Activated CD4-positive, alpha-beta T cell treated with anti-CD3 and anti-CD28 coated beads, Interleukin-2, amount 10 ng/mL, durations not matched to agents 7 days and 5 days (primary cell): ENCODE results near the gene SEPTIN5. TPM values are rescaled to one million over a fixed set of nuclear protein-coding genes. Genes with fewer than 3 reads are reported as not detected.
A peak's percentile ranks its signal among the peaks of the same experiment; 100 is the strongest.

ENCODE experiments used
- CTCF ChIA-PET: fragments of 350-600 bp; sonication (Branson Sonifier 250); formaldehyde crosslinking; loops from one replicate; lab custom pipeline; 2021; ENCODE audit warnings: antibody characterized with exemption; lab: Charles Lee
- POLR2A ChIA-PET: fragments of 350-600 bp; sonication (Branson Sonifier 250); formaldehyde crosslinking; loops from one replicate; lab custom pipeline; 2021; ENCODE audit warnings: antibody characterized with exemption; lab: Charles Lee
- DNase-seq: peaks from one replicate; pipeline ENCODE4 v3.0.0-alpha.2; 2020
- H3K27ac Mint-ChIP-seq: one replicate; pipeline ENCODE4 v1.8.0; 2021; ENCODE audit warnings: mild to moderate bottlenecking, moderate library complexity, mixed read lengths
- H3K27me3 Mint-ChIP-seq: one replicate; pipeline ENCODE4 v1.8.0; 2021; ENCODE audit warnings: mixed read lengths
- H3K36me3 Mint-ChIP-seq: one replicate; pipeline ENCODE4 v1.8.0; 2021; ENCODE audit warnings: low read depth, mixed read lengths
- H3K4me1 Mint-ChIP-seq: one replicate; pipeline ENCODE4 v1.8.0; 2021; ENCODE audit warnings: mixed read lengths
- H3K4me3 Mint-ChIP-seq: one replicate; pipeline ENCODE4 v1.8.0; 2021; ENCODE audit warnings: mild to moderate bottlenecking, moderate library complexity, mixed read lengths
- H3K9me3 Mint-ChIP-seq: one replicate; pipeline ENCODE4 v1.8.0; 2021; ENCODE audit warnings: mixed read lengths
- total RNA-seq, 2 experiments: library from RNA; stranded (reverse); gene quantifications; one replicate each; pipeline ENCODE4 v1.2.3, GENCODE V29; 2021

Gene SEPTIN5
- total RNA-seq, 2 experiments from 2014 or later, result not detected

- POLR2A ChIA-PET, result no interaction called here
- H3K27me3 Mint-ChIP-seq, result no peaks in the 10 kb centered on the region
- H3K9me3 Mint-ChIP-seq, result no peaks in the 10 kb centered on the region
- H3K4me1 Mint-ChIP-seq, result no peaks in the 10 kb centered on the region
- CTCF ChIA-PET, result no interaction called here
- no peaks in the 10 kb centered on the region for H3K36me3 Mint-ChIP-seq
- DNase-seq, result no peak
- no peak overlapping the region for H3K27ac Mint-ChIP-seq
- H3K4me3 Mint-ChIP-seq, result no peak overlapping the region
These were observed 26.3 kb downstream of the SEPTIN5 start for GRCh38 chr22:19740586-19740985.

GRCh38 chr22:19741053-19741452 lies 26.8 kb downstream of the SEPTIN5 start:
- POLR2A ChIA-PET, result no interaction called here
- CTCF ChIA-PET, result no interaction called here
- DNase-seq, result no peak
- Mint-ChIP-seq H3K27ac (no peak overlapping the region), H3K36me3 (no peaks in the 10 kb centered on the region), H3K27me3 (no peaks in the 10 kb centered on the region), H3K9me3 (no peaks in the 10 kb centered on the region), H3K4me3 (no peak overlapping the region), H3K4me1 (no peaks in the 10 kb centered on the region)

GRCh38 chr22:19742160-19743066 lies 28.1 kb downstream of the SEPTIN5 start:
- DNase-seq, result no peak
- POLR2A ChIA-PET, result no interaction called here
- CTCF ChIA-PET, result interaction anchor here (1.0 to 2.0 kb wide), 3 partner anchors 12 to 168 kb away, joined by 3 to 6 read pairs (median 4); partner anchors contain the start of gene GP1BB
- Mint-ChIP-seq H3K4me3 (no peak overlapping the region), H3K9me3 (no peaks in the 10 kb centered on the region), H3K4me1 (no peaks in the 10 kb centered on the region), H3K27me3 (no peaks in the 10 kb centered on the region), H3K27ac (peak overlapping the region; percentile 57), H3K36me3 (no peaks in the 10 kb centered on the region)

GRCh38 chr22:19743081-19743480 lies 28.8 kb downstream of the SEPTIN5 start:
- Mint-ChIP-seq H3K36me3 (no peaks in the 10 kb centered on the region), H3K9me3 (no peaks in the 10 kb centered on the region), H3K27me3 (no peaks in the 10 kb centered on the region), H3K27ac (no peak overlapping the region), H3K4me3 (no peak overlapping the region), H3K4me1 (no peaks in the 10 kb centered on the region)
- CTCF ChIA-PET, result interaction anchor here (1.0 to 2.0 kb wide), 2 partner anchors 13 to 167 kb away, joined by 4 to 6 read pairs; no protein-coding TSS in a partner anchor
- POLR2A ChIA-PET, result no interaction called here
- no peak for DNase-seq

GRCh38 chr22:19743651-19744050 lies 29.3 kb downstream of the SEPTIN5 start:
- Mint-ChIP-seq H3K27me3 (no peaks in the 10 kb centered on the region), H3K4me3 (no peak overlapping the region), H3K9me3 (no peaks in the 10 kb centered on the region), H3K27ac (no peak overlapping the region), H3K4me1 (no peaks in the 10 kb centered on the region), H3K36me3 (no peaks in the 10 kb centered on the region)
- CTCF ChIA-PET, result no interaction called here
- DNase-seq, result no peak
- POLR2A ChIA-PET, result no interaction called here

GRCh38 chr22:19744350-19745006 lies 30.2 kb downstream of the SEPTIN5 start:
- no peak overlapping the region for H3K4me3 Mint-ChIP-seq
- H3K9me3 Mint-ChIP-seq, result no peaks in the 10 kb centered on the region
- POLR2A ChIA-PET, result interaction anchor here (0.5 kb wide), 1 partner anchor 358 kb away, joined by 5 read pairs; no protein-coding TSS in a partner anchor
- no peaks in the 10 kb centered on the region for H3K4me1 Mint-ChIP-seq
- CTCF ChIA-PET, result no interaction called here
- no peak for DNase-seq
- no peaks in the 10 kb centered on the region for H3K27me3 Mint-ChIP-seq
- no peaks in the 10 kb centered on the region for H3K36me3 Mint-ChIP-seq
- H3K27ac Mint-ChIP-seq, result no peak overlapping the region

- DNase-seq, result no peak
- H3K4me1 Mint-ChIP-seq, result no peaks in the 10 kb centered on the region
- no peaks in the 10 kb centered on the region for H3K36me3 Mint-ChIP-seq
- H3K27me3 Mint-ChIP-seq, result no peaks in the 10 kb centered on the region
- CTCF ChIA-PET, result no interaction called here
- H3K4me3 Mint-ChIP-seq, result no peak overlapping the region
- no peak overlapping the region for H3K27ac Mint-ChIP-seq
- POLR2A ChIA-PET, result interaction anchor here (0.6 kb wide), 1 partner anchor 75 kb away, joined by 3 read pairs; no protein-coding TSS in a partner anchor
- no peaks in the 10 kb centered on the region for H3K9me3 Mint-ChIP-seq
These were observed 31.1 kb downstream of the SEPTIN5 start for GRCh38 chr22:19745155-19746101.

GRCh38 chr22:19746726-19747125 lies 32.4 kb downstream of the SEPTIN5 start:
- H3K9me3 Mint-ChIP-seq, result no peaks in the 10 kb centered on the region
- no peak overlapping the region for H3K4me3 Mint-ChIP-seq
- no peaks in the 10 kb centered on the region for H3K36me3 Mint-ChIP-seq
- H3K4me1 Mint-ChIP-seq, result no peaks in the 10 kb centered on the region
- no peaks in the 10 kb centered on the region for H3K27me3 Mint-ChIP-seq
- no peak overlapping the region for H3K27ac Mint-ChIP-seq
- no peak for DNase-seq
- POLR2A ChIA-PET, result no interaction called here
- CTCF ChIA-PET, result no interaction called here

GRCh38 chr22:19747551-19747950 lies 33.2 kb downstream of the SEPTIN5 start:
- no peak overlapping the region for H3K27ac Mint-ChIP-seq
- no peak overlapping the region for H3K4me3 Mint-ChIP-seq
- H3K27me3 Mint-ChIP-seq, result peaks cover under 1% of the 10 kb centered on the region
- ChIA-PET CTCF (no interaction called here), POLR2A (no interaction called here)
- no peaks in the 10 kb centered on the region for H3K9me3 Mint-ChIP-seq
- H3K36me3 Mint-ChIP-seq, result no peaks in the 10 kb centered on the region
- H3K4me1 Mint-ChIP-seq, result no peaks in the 10 kb centered on the region
- DNase-seq, result no peak

GRCh38 chr22:19748139-19748538 lies 33.8 kb downstream of the SEPTIN5 start:
- no peaks in the 10 kb centered on the region for H3K4me1 Mint-ChIP-seq
- no peak overlapping the region for H3K27ac Mint-ChIP-seq
- no peak for DNase-seq
- peaks cover 6% of the 10 kb centered on the region for H3K27me3 Mint-ChIP-seq
- POLR2A ChIA-PET, result no interaction called here
- H3K9me3 Mint-ChIP-seq, result no peaks in the 10 kb centered on the region
- CTCF ChIA-PET, result interaction anchor here (1.7 kb wide), 1 partner anchor 17 kb away, joined by 5 read pairs; no protein-coding TSS in a partner anchor
- no peaks in the 10 kb centered on the region for H3K36me3 Mint-ChIP-seq
- no peak overlapping the region for H3K4me3 Mint-ChIP-seq

- Mint-ChIP-seq H3K4me3 (no peak overlapping the region), H3K36me3 (no peaks in the 10 kb centered on the region), H3K9me3 (no peaks in the 10 kb centered on the region), H3K27me3 (peaks cover 14% of the 10 kb centered on the region), H3K27ac (no peak overlapping the region), H3K4me1 (no peaks in the 10 kb centered on the region)
- no peak for DNase-seq
- ChIA-PET CTCF (interaction anchor here (1.2 to 1.7 kb wide), 2 partner anchors 18 to 161 kb away, joined by 3 to 5 read pairs; no protein-coding TSS in a partner anchor), POLR2A (no interaction called here)
These were observed 34.8 kb downstream of the SEPTIN5 start for GRCh38 chr22:19748991-19749664.

GRCh38 chr22:19749876-19750275 lies 35.6 kb downstream of the SEPTIN5 start:
- Mint-ChIP-seq H3K27ac (no peak overlapping the region), H3K9me3 (no peaks in the 10 kb centered on the region), H3K4me1 (no peaks in the 10 kb centered on the region), H3K36me3 (no peaks in the 10 kb centered on the region), H3K27me3 (peaks cover 22% of the 10 kb centered on the region), H3K4me3 (no peak overlapping the region)
- ChIA-PET POLR2A (no interaction called here), CTCF (interaction anchor here (1.0 to 1.7 kb wide), 3 partner anchors 19 to 160 kb away, joined by 3 to 5 read pairs (median 3); no protein-coding TSS in a partner anchor)
- DNase-seq, result no peak
